Right atrium auricular region (tissue), 2 donors: ENCODE data around the gene EPSTI1. TPM values are rescaled to one million over a fixed set of nuclear protein-coding genes. Genes with fewer than 3 reads are reported as not detected.

Source experiments
- DNase-seq: peaks from one replicate; pipeline ENCODE4 v3.0.0-alpha.2; 2019; ENCODE audit warnings: low spot score
- H3K27ac ChIP-seq, 2 donors: fragments of 200-600 bp; sonication (generic); 1 replicate in 1 of 2; 2 replicates in 1 of 2; pipeline ENCODE4 v1.5.1; 2016 to 2019
- H3K27me3 ChIP-seq, 2 donors: fragments of 200-600 bp; sonication (generic); one replicate each; pipeline versions ENCODE4 v1.5.1 to v1.6.0; 2017 to 2019
- H3K36me3 ChIP-seq: fragments of 200-600 bp; sonication (generic); one replicate; pipeline ENCODE4 v1.5.1; 2016
- H3K4me1 ChIP-seq, 2 donors: fragments of 200-600 bp; sonication (generic); one replicate each; pipeline versions ENCODE4 v1.5.1 to v1.6.0; 2017 to 2019
- H3K4me3 ChIP-seq, 2 donors: fragments of 200-600 bp; sonication (generic); 1 replicate in 1 of 2; 2 replicates in 1 of 2; pipeline ENCODE4 v1.5.1; 2017 to 2019; ENCODE audit warnings: mild to moderate bottlenecking in 1 of 2, moderate library complexity in 1 of 2
- H3K9me3 ChIP-seq, 2 donors: fragments of 200-600 bp; sonication (generic); one replicate each; pipeline ENCODE4 v1.5.1; 2019
- total RNA-seq, 2 donors: library from RNA; depleted of rRNA; stranded (reverse); fragments of >200 nt; gene quantifications; one replicate each; pipeline ENCODE4 v1.1.0, GENCODE V29; 2016
- TF ChIP-seq, protein P1 (sequence below), 2 donors: fragments of 200-600 bp; sonication (generic); IDR thresholded peaks; one replicate each; pipeline ENCODE4 v1.5.1; 2019; ENCODE audit warnings: antibody characterized with exemption in 2 of 2

Gene EPSTI1
- total RNA-seq, 2 donors from 2014 or later: 3.1 to 3.9 TPM

DNA sequence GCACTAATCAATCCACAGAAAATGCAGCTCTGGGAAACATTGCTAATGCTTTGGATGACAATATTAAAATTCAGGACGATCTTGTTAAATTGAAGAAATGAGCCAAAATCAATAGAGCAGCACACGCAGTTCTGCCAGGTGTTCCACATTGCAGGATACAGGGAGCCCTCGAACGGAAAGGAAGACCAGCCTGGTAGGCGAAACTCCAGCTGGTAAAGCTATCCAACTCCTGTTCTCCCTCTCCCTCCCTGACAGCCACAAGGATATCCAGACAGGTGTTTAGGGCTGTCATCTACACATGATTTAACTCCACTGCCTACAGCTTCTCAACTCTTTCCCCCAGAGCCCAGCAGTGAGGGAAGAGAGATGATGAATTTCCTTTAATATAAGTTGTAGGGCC lies 67.7 kb downstream of the EPSTI1 start:
- TF ChIP-seq, protein P1, sequence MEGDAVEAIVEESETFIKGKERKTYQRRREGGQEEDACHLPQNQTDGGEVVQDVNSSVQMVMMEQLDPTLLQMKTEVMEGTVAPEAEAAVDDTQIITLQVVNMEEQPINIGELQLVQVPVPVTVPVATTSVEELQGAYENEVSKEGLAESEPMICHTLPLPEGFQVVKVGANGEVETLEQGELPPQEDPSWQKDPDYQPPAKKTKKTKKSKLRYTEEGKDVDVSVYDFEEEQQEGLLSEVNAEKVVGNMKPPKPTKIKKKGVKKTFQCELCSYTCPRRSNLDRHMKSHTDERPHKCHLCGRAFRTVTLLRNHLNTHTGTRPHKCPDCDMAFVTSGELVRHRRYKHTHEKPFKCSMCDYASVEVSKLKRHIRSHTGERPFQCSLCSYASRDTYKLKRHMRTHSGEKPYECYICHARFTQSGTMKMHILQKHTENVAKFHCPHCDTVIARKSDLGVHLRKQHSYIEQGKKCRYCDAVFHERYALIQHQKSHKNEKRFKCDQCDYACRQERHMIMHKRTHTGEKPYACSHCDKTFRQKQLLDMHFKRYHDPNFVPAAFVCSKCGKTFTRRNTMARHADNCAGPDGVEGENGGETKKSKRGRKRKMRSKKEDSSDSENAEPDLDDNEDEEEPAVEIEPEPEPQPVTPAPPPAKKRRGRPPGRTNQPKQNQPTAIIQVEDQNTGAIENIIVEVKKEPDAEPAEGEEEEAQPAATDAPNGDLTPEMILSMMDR (IDR thresholded peaks at IDR 0.05): no peak
- H3K9me3 ChIP-seq: no peaks in the 10 kb centered on the region
- H3K27ac ChIP-seq: no peak overlapping the region
- H3K27me3 ChIP-seq: no peaks in the 10 kb centered on the region
- no peak overlapping the region for H3K4me3 ChIP-seq
- no peaks in the 10 kb centered on the region for H3K4me1 ChIP-seq
- no peak for DNase-seq
- no peaks in the 10 kb centered on the region for H3K36me3 ChIP-seq

DNA sequence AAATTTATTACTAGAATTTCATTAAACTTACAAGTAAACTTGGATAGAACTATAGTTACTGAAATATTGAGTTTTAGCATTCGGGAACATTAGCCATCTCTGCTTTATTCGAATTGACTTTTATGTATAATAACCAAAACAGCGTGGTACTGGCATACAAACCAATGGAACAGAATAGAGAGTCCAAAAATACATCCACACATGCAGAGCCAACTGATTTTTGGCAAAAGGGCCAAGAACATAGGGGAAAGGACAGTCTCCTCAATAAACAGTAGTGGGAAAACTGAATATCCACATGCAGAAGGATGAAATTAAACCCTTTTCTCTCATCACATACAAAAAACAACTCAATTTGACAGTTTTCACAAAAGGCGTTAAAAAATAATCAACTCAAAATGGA lies 84.3 kb downstream of the EPSTI1 start:
- TF ChIP-seq, protein P1 (IDR thresholded peaks at IDR 0.05): no peak
- no peak overlapping the region for H3K4me3 ChIP-seq
- DNase-seq: no peak
- no peaks in the 10 kb centered on the region for H3K27me3 ChIP-seq
- no peaks in the 10 kb centered on the region for H3K9me3 ChIP-seq
- no peak overlapping the region for H3K27ac ChIP-seq
- no peaks in the 10 kb centered on the region for H3K36me3 ChIP-seq
- H3K4me1 ChIP-seq: no peaks in the 10 kb centered on the region

DNA sequence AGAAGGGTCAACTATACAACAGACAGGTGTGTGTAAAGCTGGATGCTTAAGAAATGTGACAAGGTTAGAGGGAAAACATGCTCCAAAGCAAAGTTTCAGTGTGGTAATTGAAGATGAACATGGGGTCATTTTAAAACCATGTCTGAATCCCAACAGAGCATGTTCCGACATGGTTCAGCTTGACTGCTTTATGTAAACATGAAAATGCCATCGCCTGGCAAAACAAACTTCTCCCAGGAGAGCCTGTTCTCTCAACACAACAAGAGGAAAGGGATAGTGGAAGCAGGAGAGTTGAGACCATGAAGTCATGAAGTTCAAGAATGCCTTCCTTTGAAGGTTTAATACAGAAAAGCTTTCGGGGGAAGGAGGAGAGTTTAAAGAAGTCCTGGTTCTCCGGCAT lies 85.8 kb downstream of the EPSTI1 start:
- H3K4me3 ChIP-seq: no peak overlapping the region
- no peaks in the 10 kb centered on the region for H3K9me3 ChIP-seq
- TF ChIP-seq, protein P1 (IDR thresholded peaks at IDR 0.05): no peak
- no peaks in the 10 kb centered on the region for H3K36me3 ChIP-seq
- H3K27me3 ChIP-seq: no peaks in the 10 kb centered on the region
- no peak overlapping the region for H3K27ac ChIP-seq
- no peaks in the 10 kb centered on the region for H3K4me1 ChIP-seq
- DNase-seq: no peak

DNA sequence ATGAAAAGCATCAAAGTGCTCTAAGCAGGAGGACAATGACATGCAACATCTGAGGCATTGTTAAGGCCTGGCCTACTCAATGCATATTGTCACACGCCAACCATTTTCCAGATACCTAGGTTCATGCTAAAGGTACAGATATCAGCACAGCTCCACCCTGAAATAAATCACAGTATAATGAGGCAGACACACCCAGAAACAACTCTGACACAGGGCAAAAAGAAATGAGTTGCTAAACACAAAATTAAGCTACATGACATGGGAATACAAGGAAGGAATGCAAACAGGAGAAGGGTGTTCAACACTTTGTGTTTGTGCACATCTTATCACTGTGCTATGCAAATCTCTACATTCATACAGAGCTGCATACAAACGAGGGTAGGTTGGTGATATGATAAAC lies 86.5 kb downstream of the EPSTI1 start:
- H3K4me1 ChIP-seq: no peaks in the 10 kb centered on the region
- no peaks in the 10 kb centered on the region for H3K36me3 ChIP-seq
- H3K27ac ChIP-seq: no peak overlapping the region
- TF ChIP-seq, protein P1 (IDR thresholded peaks at IDR 0.05): no peak
- H3K4me3 ChIP-seq: no peak overlapping the region
- H3K9me3 ChIP-seq: no peaks in the 10 kb centered on the region
- DNase-seq: no peak
- no peaks in the 10 kb centered on the region for H3K27me3 ChIP-seq

DNA sequence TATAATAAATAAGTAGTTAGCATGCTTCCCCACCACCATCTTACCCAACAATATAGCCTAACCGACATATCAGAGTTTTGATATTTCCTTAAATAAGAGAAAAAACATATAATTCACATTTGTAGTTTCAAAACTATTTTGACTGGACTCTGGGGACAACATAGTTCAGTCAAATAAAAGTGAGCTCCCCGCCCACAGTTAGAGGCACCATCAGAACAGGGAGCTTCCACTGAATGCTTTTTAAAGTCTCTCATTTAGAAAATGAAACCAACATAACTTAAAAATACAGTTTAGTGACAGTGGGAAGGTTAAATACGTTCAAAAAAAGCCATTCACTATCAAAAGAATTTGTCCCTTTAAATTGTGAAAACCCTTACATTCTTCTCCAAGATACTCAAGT lies 92.8 kb downstream of the EPSTI1 start:
- no peaks in the 10 kb centered on the region for H3K9me3 ChIP-seq
- no peaks in the 10 kb centered on the region for H3K27me3 ChIP-seq
- TF ChIP-seq, protein P1 (IDR thresholded peaks at IDR 0.05): no peak
- no peaks in the 10 kb centered on the region for H3K36me3 ChIP-seq
- no peak overlapping the region for H3K4me3 ChIP-seq
- no peak overlapping the region for H3K27ac ChIP-seq
- no peak for DNase-seq
- H3K4me1 ChIP-seq: peaks cover 0 to 6% of the 10 kb centered on the region in 2 donors

DNA sequence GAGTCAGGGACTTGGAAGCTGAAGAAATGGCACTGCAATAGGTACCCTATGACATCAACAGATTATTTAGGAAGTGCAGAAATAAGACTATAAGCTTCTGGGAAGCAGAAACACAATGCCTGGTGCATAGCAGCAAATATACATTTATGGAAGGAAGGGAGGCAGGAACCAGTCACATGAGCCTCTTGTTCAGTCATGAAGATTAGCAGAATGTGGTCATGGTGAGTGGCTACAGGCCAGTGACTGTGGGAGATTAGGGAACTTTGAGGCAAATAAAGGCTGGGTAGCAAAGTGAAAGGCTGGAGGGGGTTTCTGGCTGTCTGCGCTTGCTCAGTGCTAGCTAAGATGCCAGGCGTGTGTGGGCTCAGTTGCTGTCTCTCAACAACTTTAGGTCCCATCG lies 96.3 kb downstream of the EPSTI1 start:
- no peaks in the 10 kb centered on the region for H3K36me3 ChIP-seq
- H3K4me1 ChIP-seq: peaks cover 0 to 19% of the 10 kb centered on the region in 2 donors
- no peak for DNase-seq
- TF ChIP-seq, protein P1 (IDR thresholded peaks at IDR 0.05): no peak
- H3K27me3 ChIP-seq: no peaks in the 10 kb centered on the region
- no peak overlapping the region for H3K27ac ChIP-seq
- H3K4me3 ChIP-seq: no peak overlapping the region
- no peaks in the 10 kb centered on the region for H3K9me3 ChIP-seq
